NCI-H524 (cell line): Measurements from ENCODE around the gene CSPG4.

ENCODE experiments used
- DNase-seq, 2 experiments: peaks; one replicate each; lab custom pipeline; 2025; lab: John Stamatoyannopoulos, UW

CSPG4 gene

DNA sequence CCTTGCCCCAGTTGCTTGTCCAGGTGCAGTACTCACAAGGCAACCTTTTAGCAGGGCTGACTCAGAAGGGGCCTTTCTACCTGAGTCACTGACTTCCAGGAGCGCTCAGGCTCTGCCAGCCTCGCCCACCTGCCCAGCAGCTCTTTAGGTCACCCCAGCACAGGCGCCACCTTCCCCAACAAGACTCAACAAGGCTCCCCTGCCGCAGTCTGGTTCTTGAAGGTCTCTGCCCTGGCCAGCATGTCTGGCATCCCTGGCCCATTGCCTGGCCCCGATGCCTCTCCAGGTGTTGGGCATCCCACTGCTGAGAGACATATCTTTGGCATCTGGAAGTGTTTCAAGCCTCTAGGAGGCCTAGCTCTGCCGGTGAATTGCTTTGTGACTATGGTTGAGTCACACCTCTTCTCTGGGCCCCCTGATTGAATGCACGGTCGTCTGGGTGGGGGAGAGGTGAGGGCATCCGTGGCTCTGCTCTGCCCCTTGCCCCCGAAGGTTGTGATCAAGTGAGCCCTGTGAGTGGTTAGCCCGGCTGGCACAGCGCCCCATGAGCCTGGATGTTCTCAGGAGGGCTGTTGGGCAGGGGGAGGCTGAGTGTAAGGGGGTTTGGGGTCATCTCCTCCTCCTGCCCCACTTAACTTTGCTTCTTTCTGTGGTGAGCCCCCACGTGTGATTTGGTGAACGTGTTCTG, 43.3 kb downstream of the CSPG4 start:
- DNase-seq = no peak

DNA sequence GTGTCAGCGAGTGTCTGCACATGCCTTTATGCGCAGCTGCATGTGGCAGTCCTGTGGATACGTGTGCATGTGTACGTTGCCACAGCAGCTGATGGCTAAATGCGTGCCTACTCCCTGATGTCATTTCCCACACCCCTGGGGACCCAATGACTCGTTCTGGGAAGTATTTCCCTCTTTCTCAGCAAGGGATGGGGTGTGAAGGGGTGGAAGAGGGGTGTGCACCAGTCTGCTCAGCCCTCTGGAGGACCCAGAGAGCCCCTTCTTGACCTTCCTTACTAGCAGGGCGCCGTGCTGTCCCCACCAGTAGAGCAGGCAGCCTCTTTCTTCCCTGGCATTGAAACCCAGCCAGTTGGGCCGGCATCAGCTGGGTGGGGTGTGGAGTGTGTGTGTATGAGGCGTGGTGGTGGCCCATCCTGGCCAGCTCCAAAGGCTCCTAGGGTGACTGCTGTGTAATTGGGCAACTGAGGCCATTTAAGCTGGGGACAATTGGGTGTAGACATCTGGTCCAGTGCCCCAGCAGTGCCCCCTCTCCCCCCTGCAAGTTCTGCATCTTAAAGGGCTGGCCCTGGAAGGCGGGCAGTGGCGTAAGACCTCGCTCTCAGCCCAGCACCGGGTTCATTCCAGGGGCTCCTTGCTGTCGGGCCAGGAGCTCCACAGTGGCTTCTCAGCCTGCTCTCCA, 45.7 kb downstream of the CSPG4 start:
- no peak for DNase-seq

GRCh38 chr15:75663931-75664421, 48.7 kb downstream of the CSPG4 start:
- no peak for DNase-seq

DNA sequence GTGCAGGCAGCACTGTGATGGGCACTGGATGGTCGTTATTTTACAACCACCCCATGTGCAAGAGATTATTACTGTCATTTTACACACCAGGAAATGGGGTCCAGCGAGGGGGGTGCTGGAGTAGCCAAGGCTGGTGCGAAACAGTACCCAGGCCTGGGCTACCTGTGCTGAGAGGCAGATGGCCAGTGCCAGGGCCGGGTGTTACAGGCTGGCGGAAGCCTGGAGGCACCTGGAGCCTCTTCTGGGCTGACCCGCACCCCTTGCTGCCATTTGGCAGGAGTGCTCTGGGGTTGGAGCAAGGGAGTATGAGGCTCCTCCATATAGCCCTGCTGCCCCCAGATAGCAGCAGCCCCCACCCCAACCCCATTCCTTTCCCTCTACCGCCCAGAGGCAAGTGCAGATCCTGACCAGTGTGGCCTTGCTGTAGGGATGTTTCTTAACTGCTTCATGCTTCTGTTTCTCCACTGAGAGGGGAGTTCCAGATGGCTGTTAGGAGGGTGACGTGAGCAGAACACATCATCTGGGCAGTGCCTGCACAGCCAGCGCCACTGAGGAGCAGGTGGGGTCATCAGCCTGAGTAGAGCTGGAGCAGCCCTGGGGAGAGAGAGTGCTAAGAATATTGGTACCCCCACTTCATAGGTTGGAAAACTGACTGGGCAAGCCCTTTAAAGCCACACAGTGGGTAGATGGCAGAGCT, 49.7 kb downstream of the CSPG4 start:
- peak; percentile 61 to 87 for DNase-seq

DNA sequence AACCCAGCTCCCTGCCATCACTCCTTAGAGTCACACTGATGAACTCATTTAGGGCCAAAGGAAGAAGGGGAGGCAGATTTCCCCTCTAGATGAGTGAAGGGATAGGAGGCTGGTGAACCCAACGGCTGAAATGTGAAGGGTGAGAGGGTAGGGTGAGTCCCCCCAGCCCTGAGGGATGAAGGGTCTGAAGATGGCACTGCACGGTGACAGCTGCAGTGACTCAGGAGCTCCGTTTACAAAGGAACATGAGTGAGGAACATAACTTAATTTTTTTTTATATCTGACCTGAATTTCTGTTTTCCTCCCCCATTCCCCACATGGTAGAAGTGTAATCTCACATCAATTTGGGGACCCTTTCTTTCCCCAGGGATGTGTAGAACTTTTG, 50.9 kb downstream of the CSPG4 start:
- no peak for DNase-seq

- no peak for DNase-seq
These were observed 51.4 kb downstream of the CSPG4 start for GRCh38 chr15:75661100-75661755.

- DNase-seq = peak; percentile 63 to 93
These were observed 52.6 kb downstream of the CSPG4 start for GRCh38 chr15:75659928-75660645.

- no peak for DNase-seq
These were observed 53.4 kb downstream of the CSPG4 start for GRCh38 chr15:75659141-75659771.

DNA sequence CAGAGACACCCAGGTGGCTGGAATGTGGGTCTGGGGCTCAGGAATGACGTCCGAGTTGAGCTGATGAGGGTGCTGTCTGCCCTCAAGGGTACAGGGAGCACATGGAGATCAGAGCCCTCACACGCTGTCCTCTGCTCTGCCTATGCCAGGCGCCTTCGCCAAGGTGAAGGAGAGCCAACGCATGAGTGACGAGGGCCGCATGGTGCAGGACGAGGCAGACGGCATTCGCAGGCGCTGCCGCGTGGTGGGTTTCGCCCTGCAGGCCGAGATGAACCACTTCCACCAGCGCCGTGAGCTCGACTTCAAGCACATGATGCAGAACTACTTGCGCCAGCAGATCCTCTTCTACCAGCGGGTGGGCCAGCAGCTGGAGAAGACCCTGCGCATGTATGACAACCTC, 55.8 kb downstream of the CSPG4 start:
- DNase-seq = no peak

- DNase-seq = no peak
These were observed 56.3 kb downstream of the CSPG4 start for GRCh38 chr15:75656331-75656730.

- DNase-seq = peak; percentile 98 to 99
These were observed 56.7 kb downstream of the CSPG4 start for GRCh38 chr15:75655931-75656330.

- DNase-seq = no peak
These were observed 58.3 kb downstream of the CSPG4 start for GRCh38 chr15:75654201-75654907.

- DNase-seq = no peak
These were observed 59.2 kb downstream of the CSPG4 start for GRCh38 chr15:75653347-75653913.

- DNase-seq = no peak
These were observed 60.7 kb downstream of the CSPG4 start for GRCh38 chr15:75651810-75652543.

DNA sequence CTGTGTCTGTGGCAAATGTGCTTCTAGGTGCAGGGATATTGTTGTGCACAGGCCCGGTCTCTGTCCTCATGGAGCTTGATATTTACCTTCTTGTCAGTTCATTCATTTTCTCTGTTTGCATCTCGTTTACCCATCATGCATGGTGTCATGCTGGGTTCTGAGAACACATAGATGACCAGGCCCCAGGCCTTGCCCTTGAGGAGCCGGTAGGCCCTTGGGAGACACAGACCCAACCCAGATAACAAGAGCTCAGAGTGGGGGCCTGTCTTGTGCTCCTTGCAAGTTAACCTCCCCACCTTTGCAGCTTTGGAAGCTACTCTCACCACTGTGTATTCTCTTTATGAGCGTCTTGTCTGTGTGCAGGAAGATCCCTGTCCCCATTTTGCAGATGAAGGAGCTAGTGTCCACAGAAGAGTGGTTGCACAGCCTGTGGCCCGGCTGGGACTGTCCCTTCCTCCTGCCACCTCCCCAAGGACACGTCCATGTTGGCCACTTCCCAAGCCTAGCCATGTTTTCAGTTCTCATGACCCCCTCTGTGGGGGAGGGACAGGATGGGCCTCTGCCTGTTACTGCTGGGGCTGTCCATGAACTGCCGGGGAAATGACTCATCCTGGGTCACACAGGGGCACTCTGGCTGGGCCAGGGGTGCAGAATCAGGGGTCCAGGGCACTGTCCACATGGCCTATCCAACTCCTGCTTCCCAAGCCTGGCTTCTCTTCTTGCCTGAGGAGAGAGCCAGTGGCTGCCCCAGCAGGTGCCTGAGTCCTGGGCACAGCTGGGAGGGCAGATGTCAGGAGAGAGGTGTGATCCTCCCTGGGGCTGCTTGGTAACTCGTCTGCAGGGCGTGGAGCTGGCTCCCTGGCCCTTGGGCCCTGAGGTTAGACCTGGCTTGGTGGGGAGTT, 61.5 kb downstream of the CSPG4 start:
- peak in 1 of 2 experiments; percentile 33 for DNase-seq

DNA sequence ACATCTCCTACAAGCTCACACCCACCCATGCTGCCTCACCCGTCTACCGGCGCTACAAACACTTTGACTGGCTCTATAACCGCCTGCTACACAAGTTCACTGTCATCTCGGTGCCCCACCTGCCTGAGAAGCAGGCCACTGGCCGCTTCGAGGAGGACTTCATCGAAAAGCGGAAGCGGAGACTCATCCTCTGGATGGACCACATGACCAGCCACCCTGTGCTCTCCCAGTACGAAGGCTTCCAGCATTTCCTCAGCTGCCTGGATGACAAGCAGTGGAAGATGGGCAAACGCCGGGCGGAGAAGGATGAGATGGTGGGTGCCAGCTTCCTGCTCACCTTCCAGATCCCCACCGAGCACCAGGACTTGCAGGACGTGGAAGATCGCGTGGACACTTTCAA, 62.8 kb downstream of the CSPG4 start:
- no peak for DNase-seq

GRCh38 chr15:75649045-75649761, 63.4 kb downstream of the CSPG4 start:
- DNase-seq = no peak
